Measurements from ENCODE around the gene ELOVL5. TPM values are rescaled to one million over a fixed set of nuclear protein-coding genes. Genes with fewer than 3 reads are reported as not detected.
A peak's percentile ranks its signal among the peaks of the same experiment; 100 is the strongest.

The ELOVL5 gene
- total RNA-seq, 1 experiment from 2014 or later: 121 TPM

- Histone ChIP-seq H3K4me2 (ENCODE audit: insufficient read depth, insufficient read length, low read length) (no peak overlapping the region), H3K4me1 (ENCODE audit: insufficient read depth, low read length) (no peaks in the 10 kb centered on the region), H3T11ph (ENCODE audit: low read length) (no peak overlapping the region), H3K23ac (ENCODE audit: insufficient read length, low read depth, low read length) (no peak overlapping the region), H2BK20ac (ENCODE audit: low read depth, low read length, poor library complexity, severe bottlenecking) (no peak overlapping the region), H4K8ac (replicated peaks; ENCODE audit: insufficient read length, low read depth, low read length) (no peak overlapping the region), H3K27me3 (ENCODE audit: insufficient read depth, low read length) (no peaks in the 10 kb centered on the region), H2BK12ac (ENCODE audit: insufficient read length, low read depth, low read length) (no peak overlapping the region), H2AK5ac (ENCODE audit: insufficient read length, low read length) (no peak overlapping the region), H3K27ac (ENCODE audit: insufficient read length, low read depth, low read length) (no peak overlapping the region), H3K9ac (ENCODE audit: extremely low read depth, insufficient read length, low read length) (no peak overlapping the region), H4K91ac (ENCODE audit: insufficient read length, low read depth, low read length) (no peak overlapping the region), H3K14ac (ENCODE audit: insufficient read depth, low read length) (no peak overlapping the region), H3K79me2 (ENCODE audit: insufficient read depth, low read length) (no peaks in the 10 kb centered on the region), H3K56ac (ENCODE audit: insufficient read length, low read depth, low read length) (no peak overlapping the region), H2AFZ (ENCODE audit: low read length) (no peak overlapping the region), H3K18ac (ENCODE audit: insufficient read length, low read depth, low read length) (no peak overlapping the region), H3K79me1 (ENCODE audit: insufficient read depth, low read depth, low read length, poor library complexity, severe bottlenecking) (no peaks in the 10 kb centered on the region), H2BK120ac (ENCODE audit: low read depth, low read length, poor library complexity, severe bottlenecking) (no peak overlapping the region), H2BK5ac (ENCODE audit: insufficient read length, low read length) (no peak overlapping the region), H3K23me2 (ENCODE audit: insufficient read length, low read depth, low read length, poor library complexity, severe bottlenecking) (no peaks in the 10 kb centered on the region), H3K4ac (ENCODE audit: low read depth, low read length) (no peak overlapping the region), H3K9me3 (ENCODE audit: control insufficient read depth, low read depth, low read length) (no peaks in the 10 kb centered on the region), H2BK15ac (ENCODE audit: low read depth, low read length) (no peak overlapping the region), H4K20me1 (ENCODE audit: control insufficient read depth, insufficient read depth, insufficient read length) (no peaks in the 10 kb centered on the region), H4K5ac (ENCODE audit: insufficient read length, low read depth, low read length) (no peak overlapping the region)
- Mint-ChIP-seq H3K9me3 (no peaks in the 10 kb centered on the region), H3K4me1 (no peaks in the 10 kb centered on the region), H3K36me3 (ENCODE audit: insufficient read depth in 1 of 3, low read depth in 3 of 3) (peaks cover 47 to 69% (median 69%) of the 10 kb centered on the region in 3 experiments), H3K27me3 (ENCODE audit: low read depth) (no peaks in the 10 kb centered on the region), H3K27ac (peak overlapping the region in 2 of 3 experiments; percentile 5 to 24; a peak in 2 of 7 replicates), H3K4me3 (no peak overlapping the region)
- no peak for TF ChIP-seq CTCF (conservative IDR thresholded peaks at IDR 0.05)
- no peak for DNase-seq
- WGBS (ENCODE audit: extremely low coverage, insufficient read length, low lambda C conversion rate): no CpG with 5 or more reads among the region's 3 CpGs
These were observed 84.4 kb downstream of the ELOVL5 start for GRCh38 chr6:53264337-53264736.

All from H9 (cell line).